Stimulated activated CD8-positive, alpha-beta memory T cell treated with anti-CD3 and anti-CD28 coated beads, Interleukin-7, amount 100 ng/mL, for 4 hours (primary cell): Measurements from ENCODE around the gene GPATCH4.
"Not testable (repeated sequence)": the region's sequence is repeated elsewhere in the genome, so short reads cannot be mapped to it uniquely, and the experiment has no call there.

Experiments used
- DNase-seq, 2 donors: peaks; one replicate each; pipeline ENCODE4 v3.0.0-alpha.2; 2020; ENCODE audit warnings: low read depth in 2 of 2

Gene GPATCH4

GRCh38 chr1:156601122-156601830 is at the start of gene GPATCH4:
Gene GPATCH4, minus strand, starts transcription at chr1:156601479.
- peak; percentile 72 to 76 for DNase-seq

GRCh38 chr1:156648951-156649350 is 47.7 kb upstream of the GPATCH4 start:
- no peak for DNase-seq

GRCh38 chr1:156648496-156648895 is 47.2 kb upstream of the GPATCH4 start:
- no peak for DNase-seq

- DNase-seq: no peak
Observed at GRCh38 chr1:156647351-156647750, 46.1 kb upstream of the GPATCH4 start.

- no peak for DNase-seq
Observed at GRCh38 chr1:156646738-156647211, 45.5 kb upstream of the GPATCH4 start.

GRCh38 chr1:156645666-156646065 is 44.4 kb upstream of the GPATCH4 start:
- no peak for DNase-seq

GRCh38 chr1:156645056-156645455 is 43.8 kb upstream of the GPATCH4 start:
- no peak for DNase-seq

- no peak for DNase-seq
Observed at GRCh38 chr1:156644640-156645039, 43.4 kb upstream of the GPATCH4 start.

GRCh38 chr1:156644146-156644545 is 42.9 kb upstream of the GPATCH4 start:
- DNase-seq: no peak

- no peak for DNase-seq
Observed at GRCh38 chr1:156643778-156644092, 42.5 kb upstream of the GPATCH4 start.

- no peak for DNase-seq
Observed at GRCh38 chr1:156643049-156643777, 41.9 kb upstream of the GPATCH4 start.

GRCh38 chr1:156642265-156643048 is 41.2 kb upstream of the GPATCH4 start:
- no peak for DNase-seq

- no peak for DNase-seq
Observed at GRCh38 chr1:156641761-156642264, 40.5 kb upstream of the GPATCH4 start, which contains the start of gene BCAN. Gene BCAN, plus strand, starts transcription at chr1:156642117. Its CDS starts 3,938 bp downstream, at chr1:156646055.

GRCh38 chr1:156640842-156641706 is 39.8 kb upstream of the GPATCH4 start:
- DNase-seq: no peak

- DNase-seq: no peak
Observed at GRCh38 chr1:156639601-156640101, 38.4 kb upstream of the GPATCH4 start.

- no peak for DNase-seq
Observed at GRCh38 chr1:156638189-156638985, 37.1 kb upstream of the GPATCH4 start.

GRCh38 chr1:156632355-156632754 is 31.1 kb upstream of the GPATCH4 start:
- no peak for DNase-seq

GRCh38 chr1:156631152-156631551 is 29.9 kb upstream of the GPATCH4 start:
- not testable (repeated sequence) for DNase-seq

GRCh38 chr1:156629823-156630449 is 28.7 kb upstream of the GPATCH4 start:
- no peak for DNase-seq
